ENCODE results near the gene PPM1G.
A peak's percentile ranks its signal among the peaks of the same experiment; 100 is the strongest.

Gene PPM1G

GRCh38 chr2:27409321-27410073, at the start of gene PPM1G:
PPM1G (minus strand) TSS chr2:27409591; CDS start chr2:27409422, 169 bp downstream.
- peak; percentile 94 to 95 for DNase-seq (ENCODE audit: low spot score in 2 of 2)
- ATAC-seq (replicated peaks; ENCODE audit: extremely low read depth, poor library complexity, severe bottlenecking): peak; percentile 96
- H3K27me3 Mint-ChIP-seq: peaks cover 16% of the 10 kb centered on the region
- H3K9me3 Mint-ChIP-seq: no peaks in the 10 kb centered on the region
- peak within 1 kb of the TSS; percentile 86 for H3K4me3 Mint-ChIP-seq
- H3K27ac Mint-ChIP-seq (ENCODE audit: low read depth): peak within 1 kb of the TSS; percentile 75
- peaks cover 35% of the 10 kb centered on the region for H3K4me1 Mint-ChIP-seq
- peaks cover 14% of the 10 kb centered on the region for H3K36me3 Mint-ChIP-seq (ENCODE audit: insufficient read depth)

GRCh38 chr2:27453968-27454367, 44.6 kb upstream of the PPM1G start:
- Mint-ChIP-seq H3K27ac (ENCODE audit: low read depth) (no peak overlapping the region), H3K36me3 (ENCODE audit: insufficient read depth) (peaks cover 9% of the 10 kb centered on the region), H3K27me3 (no peaks in the 10 kb centered on the region), H3K4me1 (no peaks in the 10 kb centered on the region), H3K9me3 (no peaks in the 10 kb centered on the region), H3K4me3 (no peak overlapping the region)
- DNase-seq (ENCODE audit: low spot score in 2 of 2): no peak
- ATAC-seq (replicated peaks; ENCODE audit: extremely low read depth, poor library complexity, severe bottlenecking): no peak

GRCh38 chr2:27451095-27451494, 41.7 kb upstream of the PPM1G start:
- no peak for DNase-seq (ENCODE audit: low spot score in 2 of 2)
- no peak overlapping the region for H3K4me3 Mint-ChIP-seq
- no peak for ATAC-seq (replicated peaks; ENCODE audit: extremely low read depth, poor library complexity, severe bottlenecking)
- H3K36me3 Mint-ChIP-seq (ENCODE audit: insufficient read depth): peaks cover 9% of the 10 kb centered on the region
- H3K4me1 Mint-ChIP-seq: no peaks in the 10 kb centered on the region
- H3K27me3 Mint-ChIP-seq: no peaks in the 10 kb centered on the region
- no peaks in the 10 kb centered on the region for H3K9me3 Mint-ChIP-seq
- H3K27ac Mint-ChIP-seq (ENCODE audit: low read depth): no peak overlapping the region

- no peaks in the 10 kb centered on the region for H3K4me1 Mint-ChIP-seq
- H3K9me3 Mint-ChIP-seq: no peaks in the 10 kb centered on the region
- ATAC-seq (replicated peaks; ENCODE audit: extremely low read depth, poor library complexity, severe bottlenecking) (no peak), DNase-seq (ENCODE audit: low spot score in 2 of 2) (no peak)
- H3K27ac Mint-ChIP-seq (ENCODE audit: low read depth): peak overlapping the region; percentile 67
- H3K4me3 Mint-ChIP-seq: no peak overlapping the region
- H3K36me3 Mint-ChIP-seq (ENCODE audit: insufficient read depth): peaks cover 9% of the 10 kb centered on the region
- H3K27me3 Mint-ChIP-seq: no peaks in the 10 kb centered on the region
These were observed 39.0 kb upstream of the PPM1G start for GRCh38 chr2:27448381-27448780.

- DNase-seq (ENCODE audit: low spot score in 2 of 2) (no peak), ATAC-seq (replicated peaks; ENCODE audit: extremely low read depth, poor library complexity, severe bottlenecking) (no peak)
- H3K9me3 Mint-ChIP-seq: no peaks in the 10 kb centered on the region
- H3K27me3 Mint-ChIP-seq: no peaks in the 10 kb centered on the region
- no peak overlapping the region for H3K27ac Mint-ChIP-seq (ENCODE audit: low read depth)
- H3K4me3 Mint-ChIP-seq: no peak overlapping the region
- H3K4me1 Mint-ChIP-seq: no peaks in the 10 kb centered on the region
- peaks cover 19% of the 10 kb centered on the region for H3K36me3 Mint-ChIP-seq (ENCODE audit: insufficient read depth)
These were observed 36.7 kb upstream of the PPM1G start for GRCh38 chr2:27446057-27446456.

- Mint-ChIP-seq H3K27ac (ENCODE audit: low read depth) (no peak overlapping the region), H3K36me3 (ENCODE audit: insufficient read depth) (peaks cover 23% of the 10 kb centered on the region), H3K27me3 (no peaks in the 10 kb centered on the region)
These were observed 36.2 kb upstream of the PPM1G start for GRCh38 chr2:27445615-27446014.

GRCh38 chr2:27445155-27445554, 35.8 kb upstream of the PPM1G start:
- Mint-ChIP-seq H3K9me3 (no peaks in the 10 kb centered on the region), H3K4me3 (no peak overlapping the region), H3K27ac (ENCODE audit: low read depth) (no peak overlapping the region), H3K27me3 (no peaks in the 10 kb centered on the region), H3K36me3 (ENCODE audit: insufficient read depth) (peaks cover 28% of the 10 kb centered on the region), H3K4me1 (no peaks in the 10 kb centered on the region)
- no peak for DNase-seq (ENCODE audit: low spot score in 2 of 2)
- no peak for ATAC-seq (replicated peaks; ENCODE audit: extremely low read depth, poor library complexity, severe bottlenecking)

More at GRCh38 chr2:27445615-27446014, 36.2 kb upstream of the PPM1G start:
- H3K4me1 Mint-ChIP-seq: no peaks in the 10 kb centered on the region
- no peak overlapping the region for H3K4me3 Mint-ChIP-seq
- DNase-seq (ENCODE audit: low spot score in 2 of 2) (no peak), ATAC-seq (replicated peaks; ENCODE audit: extremely low read depth, poor library complexity, severe bottlenecking) (no peak)
- H3K9me3 Mint-ChIP-seq: no peaks in the 10 kb centered on the region

GRCh38 chr2:27442920-27443282, 33.5 kb upstream of the PPM1G start:
- Mint-ChIP-seq H3K9me3 (no peaks in the 10 kb centered on the region), H3K27me3 (no peaks in the 10 kb centered on the region), H3K27ac (ENCODE audit: low read depth) (peak overlapping the region; percentile 76), H3K36me3 (ENCODE audit: insufficient read depth) (peaks cover 47% of the 10 kb centered on the region), H3K4me3 (no peak overlapping the region), H3K4me1 (no peaks in the 10 kb centered on the region)
- DNase-seq (ENCODE audit: low spot score in 2 of 2) (no peak), ATAC-seq (replicated peaks; ENCODE audit: extremely low read depth, poor library complexity, severe bottlenecking) (no peak)

- H3K4me3 Mint-ChIP-seq: no peak within 1 kb of the TSS
- H3K4me1 Mint-ChIP-seq: no peaks in the 10 kb centered on the region
- peak within 1 kb of the TSS; percentile 76 for H3K27ac Mint-ChIP-seq (ENCODE audit: low read depth)
- no peaks in the 10 kb centered on the region for H3K27me3 Mint-ChIP-seq
- DNase-seq (ENCODE audit: low spot score in 2 of 2) (no peak), ATAC-seq (replicated peaks; ENCODE audit: extremely low read depth, poor library complexity, severe bottlenecking) (no peak)
- peaks cover 52% of the 10 kb centered on the region for H3K36me3 Mint-ChIP-seq (ENCODE audit: insufficient read depth)
- no peaks in the 10 kb centered on the region for H3K9me3 Mint-ChIP-seq
These were observed 32.8 kb upstream of the PPM1G start, which contains the start of gene KRTCAP3 for GRCh38 chr2:27441958-27442919. KRTCAP3 (plus strand) TSS chr2:27442381; CDS start chr2:27442413, 32 bp downstream.

- Mint-ChIP-seq H3K4me1 (no peaks in the 10 kb centered on the region), H3K27me3 (no peaks in the 10 kb centered on the region), H3K9me3 (no peaks in the 10 kb centered on the region), H3K4me3 (no peak overlapping the region), H3K27ac (ENCODE audit: low read depth) (no peak overlapping the region), H3K36me3 (ENCODE audit: insufficient read depth) (peaks cover 61% of the 10 kb centered on the region)
- DNase-seq (ENCODE audit: low spot score in 2 of 2): no peak
- no peak for ATAC-seq (replicated peaks; ENCODE audit: extremely low read depth, poor library complexity, severe bottlenecking)
These were observed 32.0 kb upstream of the PPM1G start for GRCh38 chr2:27441226-27441926.

GRCh38 chr2:27435628-27436027, 26.2 kb upstream of the PPM1G start:
- ATAC-seq (replicated peaks; ENCODE audit: extremely low read depth, poor library complexity, severe bottlenecking) (no peak), DNase-seq (ENCODE audit: low spot score in 2 of 2) (no peak)
- H3K27me3 Mint-ChIP-seq: no peaks in the 10 kb centered on the region
- peaks cover 21% of the 10 kb centered on the region for H3K4me1 Mint-ChIP-seq
- peak overlapping the region; percentile 54 for H3K27ac Mint-ChIP-seq (ENCODE audit: low read depth)
- H3K36me3 Mint-ChIP-seq (ENCODE audit: insufficient read depth): peaks cover 77% of the 10 kb centered on the region
- H3K4me3 Mint-ChIP-seq: no peak overlapping the region
- H3K9me3 Mint-ChIP-seq: no peaks in the 10 kb centered on the region

- peak overlapping the region; percentile 59 for H3K4me3 Mint-ChIP-seq
- peaks cover 47% of the 10 kb centered on the region for H3K4me1 Mint-ChIP-seq
- DNase-seq (ENCODE audit: low spot score in 2 of 2) (no peak), ATAC-seq (replicated peaks; ENCODE audit: extremely low read depth, poor library complexity, severe bottlenecking) (no peak)
- H3K9me3 Mint-ChIP-seq: no peaks in the 10 kb centered on the region
- H3K36me3 Mint-ChIP-seq (ENCODE audit: insufficient read depth): peaks cover 44% of the 10 kb centered on the region
- H3K27me3 Mint-ChIP-seq: no peaks in the 10 kb centered on the region
- H3K27ac Mint-ChIP-seq (ENCODE audit: low read depth): peak overlapping the region; percentile 96
These were observed 22.0 kb upstream of the PPM1G start for GRCh38 chr2:27431395-27431794.

Data from central memory CD8-positive, alpha-beta T cell (primary cell).